OCI-LY7 (cell line): ENCODE data around the gene PDGFD. TPM values are rescaled to one million over a fixed set of nuclear protein-coding genes. Genes with fewer than 3 reads are reported as not detected.

Experiments used
- BruUV-seq: library from RNA; stranded (reverse); fragments of 400-500 nt; replicated peaks from 2 replicates; lab custom pipeline; 2021; lab: Mats Ljungman, UMichigan
- CTCF ChIA-PET: fragments of 300-600 bp; sonication (Branson Sonifier 250); formaldehyde crosslinking; loops from one replicate; lab custom pipeline; 2022; ENCODE audit warnings: antibody characterized with exemption; ENCODE audit not compliant: unreplicated experiment; lab: Charles Lee
- POLR2A ChIA-PET: fragments of 300-600 bp; sonication (Branson Sonifier 250); formaldehyde crosslinking; loops from one replicate; lab custom pipeline; 2022; ENCODE audit warnings: antibody characterized with exemption; lab: Charles Lee
- DNase-seq: peaks from one replicate; pipeline ENCODE4 v3.0.0-alpha.2; 2015; ENCODE audit warnings: low spot score
- H2AFZ ChIP-seq: fragments of 200-600 bp; sonication (generic), shearing (Covaris generic); 2 replicates; pipeline ENCODE4 v1.6.1; 2014; ENCODE audit warnings: mild to moderate bottlenecking, antibody characterized with exemption, low read length, moderate library complexity
- H3K27ac ChIP-seq: fragments of 200-600 bp; sonication (generic); 2 replicates; pipeline ENCODE4 v1.5.1; 2014; ENCODE audit warnings: mixed run types, low read depth, mild to moderate bottlenecking, moderate library complexity, low read length, inconsistent platforms; ENCODE audit not compliant: poor library complexity, severe bottlenecking
- H3K36me3 ChIP-seq: fragments of 200-600 bp; sonication (generic); 2 replicates; pipeline ENCODE4 v1.6.1; 2014; ENCODE audit warnings: mild to moderate bottlenecking, antibody characterized with exemption, low read length, moderate library complexity, mixed read lengths; ENCODE audit not compliant: insufficient read depth
- H3K4me1 ChIP-seq: fragments of 200-600 bp; sonication (generic); 2 replicates; pipeline ENCODE4 v1.5.1; 2014; ENCODE audit warnings: mild to moderate bottlenecking, low read length; ENCODE audit not compliant: insufficient read depth, poor library complexity, severe bottlenecking
- H3K4me2 ChIP-seq: fragments of 200-600 bp; sonication (generic); 2 replicates; pipeline ENCODE4 v1.6.1; 2014; ENCODE audit warnings: mild to moderate bottlenecking, low read length
- H3K4me3 ChIP-seq: fragments of 200-600 bp; sonication (generic); 2 replicates; pipeline ENCODE4 v1.5.1; 2014; ENCODE audit warnings: mild to moderate bottlenecking, low read depth, low read length; ENCODE audit not compliant: poor library complexity, severe bottlenecking
- H3K79me2 ChIP-seq: fragments of 200-600 bp; sonication (generic); 2 replicates; pipeline ENCODE4 v1.6.1; 2016; ENCODE audit warnings: low read depth, mild to moderate bottlenecking, low read length, moderate library complexity, mixed read lengths; ENCODE audit not compliant: insufficient read depth
- H3K9me2 ChIP-seq: fragments of 200-600 bp; sonication (generic); 2 replicates; pipeline ENCODE4 v1.6.1; 2016; ENCODE audit warnings: mild to moderate bottlenecking, low read length, mixed read lengths; ENCODE audit not compliant: insufficient read depth
- H3K9me3 ChIP-seq: fragments of 200-600 bp; sonication (generic); 2 replicates; pipeline ENCODE4 v1.6.1; 2014; ENCODE audit warnings: mild to moderate bottlenecking, mixed run types, low read length, mixed read lengths
- H4K20me1 ChIP-seq: fragments of 200-600 bp; sonication (generic); 2 replicates; pipeline ENCODE4 v1.6.1; 2014; ENCODE audit warnings: mild to moderate bottlenecking, antibody characterized with exemption, low read length, moderate library complexity, mixed read lengths; ENCODE audit not compliant: insufficient read depth
- EZH2phosphoT487 ChIP-seq: fragments of 200-600 bp; sonication (generic); IDR thresholded peaks from 2 replicates; pipeline ENCODE4 v1.6.1; 2018; ENCODE audit warnings: low read depth, borderline replicate concordance, mild to moderate bottlenecking, mixed run types, antibody characterized with exemption, low read length, moderate library complexity, mixed read lengths
- intact Hi-C: fragments of 100-400 bp; cut with micrococcal nuclease; formaldehyde crosslinking; loops from one replicate; pipeline ENCODE4 v1.10.0; 2022; ENCODE audit not compliant: unreplicated experiment
- total RNA-seq, 2 experiments: library from RNA; depleted of rRNA in 1 of 2; stranded (reverse); fragments of >200 nt in 1 of 2; shearing (Covaris generic) in 1 of 2; gene quantifications; 2 replicates each; pipeline ENCODE4 v1.2.3, GENCODE V29; 2014 to 2022
- TF ChIP-seq, protein P1 (sequence below): fragments of 200-600 bp; sonication (generic); conservative IDR thresholded peaks from 2 replicates; pipeline ENCODE4 v1.5.1; 2014; ENCODE audit warnings: mild to moderate bottlenecking, antibody characterized with exemption, low read length, moderate library complexity, mixed read lengths

PDGFD gene
- total RNA-seq, 2 experiments from 2014 or later, result 1.0 to 6.0 TPM

- Histone ChIP-seq H3K9me3 (no peaks in the 10 kb centered on the region), H3K4me3 (no peak overlapping the region), H3K79me2 (no peaks in the 10 kb centered on the region), H3K9me2 (no peaks in the 10 kb centered on the region), H4K20me1 (no peaks in the 10 kb centered on the region), H3K4me1 (no peaks in the 10 kb centered on the region), H3K4me2 (no peak overlapping the region), H3K36me3 (no peaks in the 10 kb centered on the region), H3K27ac (no peak overlapping the region), H2AFZ (no peak overlapping the region)
- TF ChIP-seq, protein P1, sequence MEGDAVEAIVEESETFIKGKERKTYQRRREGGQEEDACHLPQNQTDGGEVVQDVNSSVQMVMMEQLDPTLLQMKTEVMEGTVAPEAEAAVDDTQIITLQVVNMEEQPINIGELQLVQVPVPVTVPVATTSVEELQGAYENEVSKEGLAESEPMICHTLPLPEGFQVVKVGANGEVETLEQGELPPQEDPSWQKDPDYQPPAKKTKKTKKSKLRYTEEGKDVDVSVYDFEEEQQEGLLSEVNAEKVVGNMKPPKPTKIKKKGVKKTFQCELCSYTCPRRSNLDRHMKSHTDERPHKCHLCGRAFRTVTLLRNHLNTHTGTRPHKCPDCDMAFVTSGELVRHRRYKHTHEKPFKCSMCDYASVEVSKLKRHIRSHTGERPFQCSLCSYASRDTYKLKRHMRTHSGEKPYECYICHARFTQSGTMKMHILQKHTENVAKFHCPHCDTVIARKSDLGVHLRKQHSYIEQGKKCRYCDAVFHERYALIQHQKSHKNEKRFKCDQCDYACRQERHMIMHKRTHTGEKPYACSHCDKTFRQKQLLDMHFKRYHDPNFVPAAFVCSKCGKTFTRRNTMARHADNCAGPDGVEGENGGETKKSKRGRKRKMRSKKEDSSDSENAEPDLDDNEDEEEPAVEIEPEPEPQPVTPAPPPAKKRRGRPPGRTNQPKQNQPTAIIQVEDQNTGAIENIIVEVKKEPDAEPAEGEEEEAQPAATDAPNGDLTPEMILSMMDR, result no peak
- TF ChIP-seq EZH2phosphoT487, result no peak
- intact Hi-C loops, result no loop called here
- ChIA-PET POLR2A (interaction anchor here (0.5 to 1.1 kb wide), 4 partner anchors 9 to 318 kb away, joined by 3 to 5 read pairs (median 3); no protein-coding TSS in a partner anchor), CTCF (no interaction called here)
- BruUV-seq, result no TSS peak
- DNase-seq, result no peak
These were observed 68.2 kb downstream of the PDGFD start for GRCh38 chr11:104095791-104096190.

DNA sequence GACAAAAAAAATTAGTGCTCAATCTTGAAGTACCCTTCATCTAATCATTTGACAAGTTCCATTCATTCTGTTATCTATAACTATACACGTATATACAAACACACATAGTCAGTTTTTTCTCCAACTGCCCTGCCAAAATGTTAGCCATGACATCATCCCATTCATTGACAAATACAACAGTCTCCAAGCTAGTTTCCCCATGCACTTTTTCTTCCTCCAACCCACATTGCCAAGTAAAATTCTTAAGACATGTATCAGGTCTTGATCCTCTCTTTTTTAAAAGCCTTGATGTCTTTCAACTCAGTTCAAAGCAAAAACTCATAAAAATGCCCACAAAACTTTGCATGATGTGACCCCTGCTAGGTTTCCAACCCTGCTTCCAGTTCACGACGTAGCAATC lies 69.4 kb downstream of the PDGFD start:
- intact Hi-C loops, result no loop called here
- Histone ChIP-seq H3K9me2 (no peaks in the 10 kb centered on the region), H3K27ac (no peak overlapping the region), H2AFZ (no peak overlapping the region), H3K4me1 (no peaks in the 10 kb centered on the region), H3K4me2 (no peak overlapping the region), H3K4me3 (no peak overlapping the region), H4K20me1 (no peaks in the 10 kb centered on the region), H3K36me3 (no peaks in the 10 kb centered on the region), H3K9me3 (no peaks in the 10 kb centered on the region), H3K79me2 (no peaks in the 10 kb centered on the region)
- CTCF ChIA-PET, result no interaction called here
- DNase-seq, result no peak
- no TSS peak for BruUV-seq
- POLR2A ChIA-PET, result no interaction called here
- TF ChIP-seq EZH2phosphoT487, result no peak

DNA sequence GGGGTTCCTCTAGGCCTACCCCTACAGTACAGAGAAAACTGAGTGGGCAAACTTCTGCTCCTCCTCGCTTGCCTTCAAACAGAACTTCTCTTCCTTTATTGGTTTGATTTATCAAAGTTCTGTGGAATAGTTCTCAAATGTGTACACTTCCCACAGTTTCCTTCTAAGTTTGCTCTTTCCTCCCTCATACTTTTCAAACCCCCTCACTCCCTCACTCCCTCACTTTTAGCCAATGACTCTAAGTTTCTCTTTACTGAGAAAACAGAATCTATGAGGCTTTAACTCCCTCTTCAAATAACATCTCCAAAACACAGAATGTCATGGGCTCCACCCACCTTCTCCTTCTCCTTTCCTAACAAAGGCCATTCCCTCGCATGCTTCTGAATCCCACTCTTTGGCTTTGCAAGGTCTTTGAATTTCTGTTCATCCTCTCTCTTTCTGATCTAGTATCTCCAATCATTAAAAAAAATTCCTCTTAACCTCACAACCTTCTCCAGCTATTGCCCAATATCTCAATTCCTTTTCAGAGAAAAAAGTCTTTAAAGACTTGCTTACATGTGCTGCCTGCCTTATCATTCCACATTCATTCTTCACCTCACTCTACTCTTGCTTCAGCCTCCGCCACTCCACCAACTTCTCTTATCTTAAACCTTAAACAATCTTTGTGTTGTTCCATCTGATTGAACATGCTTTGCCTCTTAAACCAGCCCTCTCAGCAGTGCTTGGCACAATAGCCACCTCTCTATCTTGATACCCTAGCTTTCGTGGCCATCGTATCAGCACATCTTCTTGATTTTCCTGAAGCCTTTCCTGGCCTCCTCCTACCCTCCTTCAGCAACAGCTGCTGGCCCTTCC lies 70.3 kb downstream of the PDGFD start:
- no peak overlapping the region for H3K4me2 ChIP-seq
- H3K79me2 ChIP-seq, result no peaks in the 10 kb centered on the region
- H3K4me1 ChIP-seq, result no peaks in the 10 kb centered on the region
- TF ChIP-seq, protein P1, result no peak
- no peak for TF ChIP-seq EZH2phosphoT487
- no peak overlapping the region for H2AFZ ChIP-seq
- no peaks in the 10 kb centered on the region for H3K36me3 ChIP-seq
- no TSS peak for BruUV-seq
- no peaks in the 10 kb centered on the region for H3K9me2 ChIP-seq
- intact Hi-C loops, result no loop called here
- ChIA-PET CTCF (no interaction called here), POLR2A (interaction anchor here (0.6 kb wide), 1 partner anchor 176 kb away, joined by 3 read pairs; no protein-coding TSS in a partner anchor)
- DNase-seq, result no peak
- no peak overlapping the region for H3K27ac ChIP-seq
- H4K20me1 ChIP-seq, result no peaks in the 10 kb centered on the region
- H3K4me3 ChIP-seq, result no peak overlapping the region
- H3K9me3 ChIP-seq, result no peaks in the 10 kb centered on the region
